Measurements from ENCODE around the gene HEXIM1. TPM values are rescaled to one million over a fixed set of nuclear protein-coding genes. Genes with fewer than 3 reads are reported as not detected.

The HEXIM1 gene
- total and polyA plus RNA-seq, 2 experiments from 2014 or later, result 9.2 to 10.9 TPM

GRCh38 chr17:45171338-45172231 is 23.3 kb downstream of the HEXIM1 start:
- Histone ChIP-seq H3K4me3 (peak overlapping the region; percentile 42; the same call in 1 of the 2 replicates), H3K9me2 (ENCODE audit: insufficient read depth) (no peaks in the 10 kb centered on the region), H3K4me1 (ENCODE audit: insufficient read depth) (peaks cover 31% of the 10 kb centered on the region), H3K4me2 (peak overlapping the region; percentile 77), H2AFZ (peak overlapping the region; percentile 90; the same call in 1 of the 2 replicates), H3F3A (replicated peaks; ENCODE audit: low read depth) (0 out of 2 replicates have a peak, but pooled peaks cover 8% of the 10 kb centered on the region), H4K20me1 (replicated peaks; ENCODE audit: insufficient read depth) (no peaks in the 10 kb centered on the region), H3K79me2 (replicated peaks; ENCODE audit: insufficient read depth) (no peaks in the 10 kb centered on the region), H3K27ac (ENCODE audit: low read depth) (peak overlapping the region; percentile 97), H3K27me3 (ENCODE audit: insufficient read depth) (no peaks in the 10 kb centered on the region), H3K36me3 (ENCODE audit: insufficient read depth) (no peaks in the 10 kb centered on the region)
- Mint-ChIP-seq H3K9me3 (no peaks in the 10 kb centered on the region), H3K36me3 (ENCODE audit: low read depth) (peaks cover 22% of the 10 kb centered on the region), H3K4me1 (peaks cover 36% of the 10 kb centered on the region), H3K27ac (peak overlapping the region; percentile 96), H3K4me3 (peak overlapping the region; percentile 53), H3K27me3 (ENCODE audit: insufficient read depth, low read depth, poor library complexity) (peaks cover 17% of the 10 kb centered on the region)
- ATAC-seq, result peak; percentile 68
- DNase-seq (ENCODE audit: low spot score), result peak; percentile 74
- TF ChIP-seq CTCF (conservative IDR thresholded peaks at IDR 0.05; ENCODE audit: low read depth in 2 of 2) (no peak), CREB1 (CRISPR knock-in tag; IDR thresholded peaks at IDR 0.05; ENCODE audit: low read depth) (no peak)

GRCh38 chr17:45172232-45172540 is 23.9 kb downstream of the HEXIM1 start:
- Mint-ChIP-seq H3K27ac (peak overlapping the region; percentile 96), H3K27me3 (ENCODE audit: insufficient read depth, low read depth, poor library complexity) (peaks cover 17% of the 10 kb centered on the region), H3K4me3 (peak overlapping the region; percentile 53; the same call in 2 of the 3 replicates), H3K4me1 (peaks cover 36% of the 10 kb centered on the region), H3K9me3 (no peaks in the 10 kb centered on the region), H3K36me3 (ENCODE audit: low read depth) (peaks cover 22% of the 10 kb centered on the region)
- H3K79me2 ChIP-seq (replicated peaks; ENCODE audit: insufficient read depth), result no peaks in the 10 kb centered on the region
- peak overlapping the region; percentile 42; the same call in 1 of the 2 replicates for H3K4me3 ChIP-seq
- no peaks in the 10 kb centered on the region for H3K27me3 ChIP-seq (ENCODE audit: insufficient read depth)
- no peaks in the 10 kb centered on the region for H3K9me2 ChIP-seq (ENCODE audit: insufficient read depth)
- DNase-seq (ENCODE audit: low spot score) (no peak), ATAC-seq (peak; percentile 9)
- H3K4me1 ChIP-seq (ENCODE audit: insufficient read depth), result peaks cover 31% of the 10 kb centered on the region
- H3K27ac ChIP-seq (ENCODE audit: low read depth), result peak overlapping the region; percentile 97
- peak overlapping the region; percentile 90; the same call in 1 of the 2 replicates for H2AFZ ChIP-seq
- no peaks in the 10 kb centered on the region for H4K20me1 ChIP-seq (replicated peaks; ENCODE audit: insufficient read depth)
- H3K4me2 ChIP-seq, result peak overlapping the region; percentile 77
- H3K36me3 ChIP-seq (ENCODE audit: insufficient read depth), result no peaks in the 10 kb centered on the region
- H3F3A ChIP-seq (replicated peaks; ENCODE audit: low read depth), result 0 out of 2 replicates have a peak, but pooled peaks cover 8% of the 10 kb centered on the region
- TF ChIP-seq POLR2AphosphoS5 (IDR thresholded peaks at IDR 0.05; ENCODE audit: low read depth) (no peak), JUNB (IDR thresholded peaks at IDR 0.05; ENCODE audit: unreplicated experiment) (no peak), CREB1 (CRISPR knock-in tag; IDR thresholded peaks at IDR 0.05; ENCODE audit: low read depth) (no peak), ZNF114 (CRISPR knock-in tag; IDR thresholded peaks at IDR 0.05) (no peak), EZH2phosphoT487 (IDR thresholded peaks at IDR 0.05; ENCODE audit: unreplicated experiment) (no peak), ZNF331 (CRISPR knock-in tag; IDR thresholded peaks at IDR 0.05; ENCODE audit: low read depth) (no peak), EZH2 (IDR thresholded peaks at IDR 0.05; ENCODE audit: low read depth, unreplicated experiment) (no peak), CTCF (conservative IDR thresholded peaks at IDR 0.05; ENCODE audit: low read depth in 2 of 2) (no peak), STAT1 (IDR thresholded peaks at IDR 0.05; ENCODE audit: unreplicated experiment) (no peak), NANOG (IDR thresholded peaks at IDR 0.05; ENCODE audit: borderline replicate concordance) (no peak)
- TF ChIP-seq, protein P1, sequence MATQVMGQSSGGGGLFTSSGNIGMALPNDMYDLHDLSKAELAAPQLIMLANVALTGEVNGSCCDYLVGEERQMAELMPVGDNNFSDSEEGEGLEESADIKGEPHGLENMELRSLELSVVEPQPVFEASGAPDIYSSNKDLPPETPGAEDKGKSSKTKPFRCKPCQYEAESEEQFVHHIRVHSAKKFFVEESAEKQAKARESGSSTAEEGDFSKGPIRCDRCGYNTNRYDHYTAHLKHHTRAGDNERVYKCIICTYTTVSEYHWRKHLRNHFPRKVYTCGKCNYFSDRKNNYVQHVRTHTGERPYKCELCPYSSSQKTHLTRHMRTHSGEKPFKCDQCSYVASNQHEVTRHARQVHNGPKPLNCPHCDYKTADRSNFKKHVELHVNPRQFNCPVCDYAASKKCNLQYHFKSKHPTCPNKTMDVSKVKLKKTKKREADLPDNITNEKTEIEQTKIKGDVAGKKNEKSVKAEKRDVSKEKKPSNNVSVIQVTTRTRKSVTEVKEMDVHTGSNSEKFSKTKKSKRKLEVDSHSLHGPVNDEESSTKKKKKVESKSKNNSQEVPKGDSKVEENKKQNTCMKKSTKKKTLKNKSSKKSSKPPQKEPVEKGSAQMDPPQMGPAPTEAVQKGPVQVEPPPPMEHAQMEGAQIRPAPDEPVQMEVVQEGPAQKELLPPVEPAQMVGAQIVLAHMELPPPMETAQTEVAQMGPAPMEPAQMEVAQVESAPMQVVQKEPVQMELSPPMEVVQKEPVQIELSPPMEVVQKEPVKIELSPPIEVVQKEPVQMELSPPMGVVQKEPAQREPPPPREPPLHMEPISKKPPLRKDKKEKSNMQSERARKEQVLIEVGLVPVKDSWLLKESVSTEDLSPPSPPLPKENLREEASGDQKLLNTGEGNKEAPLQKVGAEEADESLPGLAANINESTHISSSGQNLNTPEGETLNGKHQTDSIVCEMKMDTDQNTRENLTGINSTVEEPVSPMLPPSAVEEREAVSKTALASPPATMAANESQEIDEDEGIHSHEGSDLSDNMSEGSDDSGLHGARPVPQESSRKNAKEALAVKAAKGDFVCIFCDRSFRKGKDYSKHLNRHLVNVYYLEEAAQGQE (IDR thresholded peaks at IDR 0.05; ENCODE audit: unreplicated experiment), result no peak
- TF ChIP-seq, protein P2, sequence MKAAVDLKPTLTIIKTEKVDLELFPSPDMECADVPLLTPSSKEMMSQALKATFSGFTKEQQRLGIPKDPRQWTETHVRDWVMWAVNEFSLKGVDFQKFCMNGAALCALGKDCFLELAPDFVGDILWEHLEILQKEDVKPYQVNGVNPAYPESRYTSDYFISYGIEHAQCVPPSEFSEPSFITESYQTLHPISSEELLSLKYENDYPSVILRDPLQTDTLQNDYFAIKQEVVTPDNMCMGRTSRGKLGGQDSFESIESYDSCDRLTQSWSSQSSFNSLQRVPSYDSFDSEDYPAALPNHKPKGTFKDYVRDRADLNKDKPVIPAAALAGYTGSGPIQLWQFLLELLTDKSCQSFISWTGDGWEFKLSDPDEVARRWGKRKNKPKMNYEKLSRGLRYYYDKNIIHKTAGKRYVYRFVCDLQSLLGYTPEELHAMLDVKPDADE (IDR thresholded peaks at IDR 0.05), result no peak
